Stomach (tissue), 9 donors: ENCODE measurements around the gene ATXN10. TPM values are rescaled to one million over a fixed set of nuclear protein-coding genes. Genes with fewer than 3 reads are reported as not detected.

Source experiments
- DNase-seq, 2 donors: peaks; one replicate each; pipeline versions ENCODE4 v3.0.0 to v3.0.0-alpha.2; 2013 to 2019
- H3K27ac ChIP-seq, 5 donors: fragments of 200-600 bp in 4 of 5; sonication (generic) in 4 of 5; one replicate each; pipeline ENCODE4 v1.5.1; 2013 to 2019; ENCODE audit warnings: mild to moderate bottlenecking in 1 of 5, moderate library complexity in 1 of 5
- H3K27me3 ChIP-seq, 3 donors: fragments of 200-600 bp; sonication (generic); one replicate each; pipeline ENCODE4 v1.5.1; 2017 to 2019; ENCODE audit warnings: mixed run types in 1 of 3
- H3K36me3 ChIP-seq, 4 donors: fragments of 200-600 bp; sonication (generic); 1 replicate in 3 of 4; 2 replicates in 1 of 4; pipeline ENCODE4 v1.5.1; 2016 to 2019
- H3K4me1 ChIP-seq, 4 donors: fragments of 200-600 bp; sonication (generic); one replicate each; pipeline ENCODE4 v1.5.1; 2016 to 2019
- H3K4me3 ChIP-seq, 4 donors: fragments of 200-600 bp; sonication (generic) in 3 of 4; one replicate each; pipeline ENCODE4 v1.5.1; 2016 to 2019; ENCODE audit warnings: mild to moderate bottlenecking in 1 of 4
- H3K9me3 ChIP-seq, 4 donors: fragments of 200-600 bp; sonication (generic); one replicate each; pipeline ENCODE4 v1.5.1; 2016 to 2019
- CTCF ChIP-seq, 7 experiments: fragments of 450-650 bp in 4 of 7; fragments of 200-600 bp in 3 of 7; sonication (generic) in 3 of 7; IDR thresholded peaks; one replicate each; pipeline ENCODE4 v1.5.1; 2016 to 2019; ENCODE audit warnings: antibody characterized with exemption in 7 of 7, control low read depth in 2 of 7, mild to moderate bottlenecking in 1 of 7
- EP300 ChIP-seq: sonication (generic); formaldehyde crosslinking; IDR thresholded peaks from one replicate; pipeline ENCODE4 v1.6.1; 2017; ENCODE audit warnings: antibody characterized with exemption
- POLR2A ChIP-seq, 4 donors: fragments of 450-650 bp; IDR thresholded peaks; one replicate each; pipeline ENCODE4 v1.6.1; 2016; ENCODE audit warnings: antibody characterized with exemption in 4 of 4, control low read depth in 2 of 4, mild to moderate bottlenecking in 1 of 4, moderate library complexity in 1 of 4
- POLR2AphosphoS5 ChIP-seq, 3 donors: sonication (generic); formaldehyde crosslinking; IDR thresholded peaks; one replicate each; pipeline ENCODE4 v1.6.1; 2016; ENCODE audit warnings: antibody characterized with exemption in 3 of 3
- WGBS, 5 donors: extraction: QIAGEN DNeasy Blood & Tissue Kit in 3 of 5; methylation state at CpG; one replicate each; pipeline versions ENCODE4 v1.1.5 to v1.1.7; 2013 to 2018; 5-methylcytosine and 5-hydroxymethylcytosine counted together
- intact Hi-C: fragments of 100-400 bp; cut with DNase I; formaldehyde crosslinking; loops from one replicate; pipeline ENCODE4 v1.15.1; 2023; ENCODE audit warnings: low total_unique reads
- polyA plus RNA-seq, 3 donors: library from polyadenylated mRNA; stranded (reverse); fragments of 200-250 nt; gene quantifications; one replicate each; pipeline ENCODE4 v1.2.3, GENCODE V29; 2013
- total RNA-seq, 5 donors: library from RNA; depleted of rRNA; stranded (reverse); fragments of >200 nt; gene quantifications; one replicate each; pipeline versions ENCODE4 v1.1.0 to v1.2.3, GENCODE V29; 2014 to 2016
- donor health status: healthy with polysubstance abuse.
- donor health status: Bipolar disorder and iron deficiency.
- donor health status: healthy.

ATXN10 gene
- total and polyA plus RNA-seq, 8 donors = 36.5 to 171 (median 89.4) TPM

DNA sequence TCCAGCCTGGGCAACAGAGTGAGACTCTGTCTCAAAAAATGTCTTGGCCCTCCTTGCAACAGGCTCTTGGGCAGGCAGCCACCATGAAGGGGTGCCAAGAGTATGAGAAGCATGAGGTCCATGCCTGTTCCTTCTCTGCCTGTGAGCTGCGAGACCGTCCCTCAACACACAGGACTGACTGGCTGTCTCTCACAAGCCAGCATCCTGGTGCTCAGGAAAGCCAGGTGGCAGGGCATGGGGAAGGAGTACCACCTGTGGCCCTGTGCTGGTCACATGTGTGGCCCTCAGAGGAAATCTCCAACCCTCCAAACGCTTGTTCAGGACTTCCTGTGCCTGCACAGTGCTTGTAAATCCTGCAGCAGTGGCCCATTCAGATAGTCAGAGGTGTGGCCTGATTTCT is 83.2 kb downstream of the ATXN10 start:
- DNase-seq = no peak

DNA sequence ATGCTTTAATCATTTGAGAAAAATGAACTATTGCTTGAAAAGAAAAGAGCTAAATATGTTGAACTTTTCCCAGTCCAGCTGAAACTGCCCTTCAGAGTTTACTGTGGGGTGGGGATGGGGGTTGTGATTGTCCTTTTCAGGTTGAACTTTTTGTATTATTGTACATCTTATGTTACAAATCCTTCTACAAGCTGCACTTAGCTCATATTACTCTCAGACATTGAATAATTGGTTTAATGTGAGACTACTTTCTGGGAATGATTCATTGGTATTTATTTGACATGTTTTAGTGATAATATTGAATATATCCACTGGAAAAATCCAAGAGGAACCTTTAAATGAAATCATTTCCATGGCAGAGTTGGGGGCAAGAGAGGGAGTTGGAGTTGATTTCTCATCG is 84.9 kb downstream of the ATXN10 start:
- TF ChIP-seq EP300 (no peak), POLR2A (IDR thresholded peaks at IDR 0.05) (no peak), POLR2AphosphoS5 (IDR thresholded peaks at IDR 0.05) (no peak), CTCF (IDR thresholded peaks at IDR 0.05) (no peak)
- peak overlapping the region in 1 of 5 donors; percentile 8 for H3K27ac ChIP-seq
- no peak for DNase-seq
- H3K27me3 ChIP-seq = no peaks in the 10 kb centered on the region
- peaks cover 0 to 28% (median 13%) of the 10 kb centered on the region in 4 donors for H3K36me3 ChIP-seq
- no peaks in the 10 kb centered on the region for H3K9me3 ChIP-seq
- WGBS, 5 donors = 26 to 41% (median 36%) methylated on average over 1 of the region's 1 CpG
- peaks cover 0 to 23% (median 8%) of the 10 kb centered on the region in 4 donors for H3K4me1 ChIP-seq
- no peak overlapping the region for H3K4me3 ChIP-seq
- intact Hi-C loops = no loop called here

More for the DNA sequence above, 83.2 kb downstream of the ATXN10 start:
- Histone ChIP-seq H3K36me3 (peaks cover 0 to 40% (median 17%) of the 10 kb centered on the region in 4 donors), H3K4me3 (no peak overlapping the region), H3K27me3 (no peaks in the 10 kb centered on the region), H3K9me3 (no peaks in the 10 kb centered on the region), H3K4me1 (peaks cover 0 to 23% (median 8%) of the 10 kb centered on the region in 4 donors), H3K27ac (no peak overlapping the region)
- intact Hi-C loops = no loop called here
- no peak for TF ChIP-seq CTCF (IDR thresholded peaks at IDR 0.05)
- TF ChIP-seq POLR2AphosphoS5 (IDR thresholded peaks at IDR 0.05) = no peak
- no peak for TF ChIP-seq EP300
- TF ChIP-seq POLR2A (IDR thresholded peaks at IDR 0.05) = no peak
- WGBS, 5 donors = 61 to 85% (median 73%) methylated on average over 3 of the region's 3 CpGs

GRCh38 chr22:45757068-45757467 is 85.4 kb downstream of the ATXN10 start:
- peaks cover 0 to 23% (median 8%) of the 10 kb centered on the region in 4 donors for H3K4me1 ChIP-seq
- TF ChIP-seq EP300 (no peak), CTCF (IDR thresholded peaks at IDR 0.05) (no peak), POLR2AphosphoS5 (IDR thresholded peaks at IDR 0.05) (no peak), POLR2A (IDR thresholded peaks at IDR 0.05) (no peak)
- no peaks in the 10 kb centered on the region for H3K27me3 ChIP-seq
- intact Hi-C loops = no loop called here
- H3K9me3 ChIP-seq = no peaks in the 10 kb centered on the region
- DNase-seq = peak in 1 of 2 donors; percentile 59
- peak overlapping the region in 1 of 5 donors; percentile 8 for H3K27ac ChIP-seq
- peaks cover 0 to 28% (median 13%) of the 10 kb centered on the region in 4 donors for H3K36me3 ChIP-seq
- WGBS, 5 donors = 56 to 81% (median 69%) methylated on average over 14 of the region's 14 CpGs
- H3K4me3 ChIP-seq = no peak overlapping the region

GRCh38 chr22:45757936-45758335 is 86.3 kb downstream of the ATXN10 start:
- no peak for DNase-seq
- H3K36me3 ChIP-seq = peaks cover 0 to 28% (median 16%) of the 10 kb centered on the region in 4 donors
- H3K27me3 ChIP-seq = no peaks in the 10 kb centered on the region
- TF ChIP-seq EP300 = no peak
- intact Hi-C loops = no loop called here
- H3K4me1 ChIP-seq = peaks cover 0 to 23% (median 8%) of the 10 kb centered on the region in 4 donors
- WGBS, 5 donors = 78 to 96% (median 93%) methylated on average over 11 of the region's 11 CpGs
- no peaks in the 10 kb centered on the region for H3K9me3 ChIP-seq
- H3K4me3 ChIP-seq = no peak overlapping the region
- no peak overlapping the region for H3K27ac ChIP-seq

GRCh38 chr22:45758603-45759002 is 87.0 kb downstream of the ATXN10 start:
- DNase-seq = no peak
- Histone ChIP-seq H3K27ac (no peak overlapping the region), H3K4me1 (peaks cover 0 to 26% (median 8%) of the 10 kb centered on the region in 4 donors), H3K27me3 (no peaks in the 10 kb centered on the region), H3K4me3 (no peak overlapping the region), H3K36me3 (peaks cover 0 to 25% (median 17%) of the 10 kb centered on the region in 4 donors), H3K9me3 (no peaks in the 10 kb centered on the region)
- intact Hi-C loops = no loop called here
- WGBS, 5 donors = 71 to 82% (median 74%) methylated on average over 7 of the region's 7 CpGs
- TF ChIP-seq EP300 (no peak), CTCF (IDR thresholded peaks at IDR 0.05) (no peak), POLR2A (IDR thresholded peaks at IDR 0.05) (no peak), POLR2AphosphoS5 (IDR thresholded peaks at IDR 0.05) (no peak)
